Measurements from ENCODE around the gene ITPR1.

The ITPR1 gene

GRCh38 chr3:4509983-4510755 is 17.0 kb downstream of the ITPR1 start:
- DNase-seq: no peak

- DNase-seq: no peak
Observed at GRCh38 chr3:4511491-4512262, 18.5 kb downstream of the ITPR1 start.

GRCh38 chr3:4512895-4513616 is 19.9 kb downstream of the ITPR1 start:
- no peak for DNase-seq

- no peak for DNase-seq
Observed at GRCh38 chr3:4514321-4514720, 21.2 kb downstream of the ITPR1 start.

GRCh38 chr3:4514916-4515315 is 21.8 kb downstream of the ITPR1 start:
- no peak for DNase-seq

- no peak for DNase-seq
Observed at GRCh38 chr3:4515916-4516579, 22.9 kb downstream of the ITPR1 start.

- no peak for DNase-seq
Observed at GRCh38 chr3:4517093-4517492, 23.9 kb downstream of the ITPR1 start.

- DNase-seq: no peak
Observed at GRCh38 chr3:4517643-4518311, 24.6 kb downstream of the ITPR1 start.

- no peak for DNase-seq
Observed at GRCh38 chr3:4520033-4520816, 27.1 kb downstream of the ITPR1 start.

GRCh38 chr3:4522947-4523346 is 29.8 kb downstream of the ITPR1 start:
- no peak for DNase-seq

- no peak for DNase-seq
Observed at GRCh38 chr3:4523710-4524698, 30.9 kb downstream of the ITPR1 start.

- no peak for DNase-seq
Observed at GRCh38 chr3:4525560-4526223, 32.5 kb downstream of the ITPR1 start.

- DNase-seq: no peak
Observed at GRCh38 chr3:4528320-4528719, 35.2 kb downstream of the ITPR1 start.

GRCh38 chr3:4528819-4529600 is 35.9 kb downstream of the ITPR1 start:
- no peak for DNase-seq

GRCh38 chr3:4529876-4530588 is 36.9 kb downstream of the ITPR1 start:
- no peak for DNase-seq

- DNase-seq: no peak
Observed at GRCh38 chr3:4531478-4532025, 38.4 kb downstream of the ITPR1 start.

GRCh38 chr3:4532535-4533112 is 39.5 kb downstream of the ITPR1 start:
- no peak for DNase-seq
